ENCODE data around the gene CARD10.
"Not testable (repeated sequence)": the region's sequence is repeated elsewhere in the genome, so short reads cannot be mapped to it uniquely, and the experiment has no call there.

CARD10 gene

DNA sequence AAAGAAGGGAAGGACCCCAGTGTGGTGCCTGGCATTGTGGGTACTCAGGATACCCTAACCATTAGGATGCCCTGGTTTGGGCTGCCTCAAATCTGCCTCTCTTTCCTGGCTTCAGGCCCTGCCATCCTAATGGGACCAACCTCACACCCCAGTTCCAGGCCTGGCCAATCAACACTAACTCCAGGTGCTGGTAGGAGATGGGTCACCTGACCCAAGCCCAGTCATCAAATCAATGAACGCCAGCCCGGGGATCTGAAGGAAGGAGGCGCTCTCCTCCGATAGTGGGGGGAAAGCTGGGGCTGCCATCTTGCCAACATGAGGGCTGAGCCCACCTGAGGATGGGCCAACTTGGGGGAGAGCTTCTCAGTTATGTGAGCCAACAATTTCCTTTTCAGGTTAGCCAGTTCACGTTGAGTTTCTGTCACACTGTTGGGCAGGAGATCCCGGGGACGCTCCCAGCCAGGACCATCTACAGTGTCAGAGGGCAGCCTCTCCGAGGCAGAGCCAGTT, 45.7 kb downstream of the CARD10 start:
- no peaks in the 10 kb centered on the region for H3K27me3 ChIP-seq (ENCODE audit: insufficient read depth, insufficient read length)
- no peaks in the 10 kb centered on the region for H3K36me3 ChIP-seq (ENCODE audit: insufficient read depth, insufficient read length, low read length)
- TF ChIP-seq SUZ12 (IDR thresholded peaks at IDR 0.05; ENCODE audit: extremely low read depth, insufficient read depth, insufficient read length) = no peak
- TF ChIP-seq YY1 (IDR thresholded peaks at IDR 0.05; ENCODE audit: insufficient read depth, insufficient read length) = no peak
- no peak for TF ChIP-seq ZNF274 (IDR thresholded peaks at IDR 0.05; ENCODE audit: low read depth, low read length)
- DNase-seq (ENCODE audit: low read depth, low spot score) = no peak
- H3K4me1 ChIP-seq (ENCODE audit: insufficient read depth, insufficient read length) = peaks cover 7% of the 10 kb centered on the region
- no peak overlapping the region for H3K4me3 ChIP-seq (ENCODE audit: insufficient read length, low read depth)
- H3K9ac ChIP-seq (ENCODE audit: insufficient read length, low read depth) = no peak overlapping the region
- H3K9me3 ChIP-seq (ENCODE audit: insufficient read depth, low read length) = no peaks in the 10 kb centered on the region

DNA sequence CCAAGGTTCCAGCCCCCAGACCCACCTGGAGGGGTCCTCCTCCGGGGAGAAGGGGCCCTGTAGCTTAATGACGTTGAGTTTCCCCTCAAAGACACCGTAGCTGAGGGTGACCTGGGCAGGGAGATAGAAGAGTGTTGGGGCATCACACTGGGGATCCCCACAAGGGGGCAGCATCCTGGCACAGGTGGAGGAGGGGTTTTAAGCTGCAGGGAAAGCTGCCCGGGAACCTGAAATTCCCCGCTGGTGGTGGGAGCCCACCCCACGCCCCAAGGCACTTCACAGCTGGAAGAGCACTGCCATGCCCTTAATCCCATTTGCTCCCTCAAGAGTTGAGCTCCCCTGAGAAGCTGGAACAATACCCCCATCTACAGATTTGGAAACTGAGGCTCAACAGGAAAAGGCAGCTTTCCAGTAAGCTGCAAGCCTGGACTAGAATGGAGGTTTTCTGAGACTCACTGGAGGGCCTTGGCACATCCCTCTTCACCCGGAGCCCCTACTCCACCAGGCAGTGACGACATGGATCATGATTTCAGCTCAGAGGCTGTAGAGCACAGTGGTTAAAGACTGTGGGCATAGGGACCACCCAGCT, 46.7 kb downstream of the CARD10 start:
- no peak for TF ChIP-seq YY1 (IDR thresholded peaks at IDR 0.05; ENCODE audit: insufficient read depth, insufficient read length)
- no peak for TF ChIP-seq ZNF274 (IDR thresholded peaks at IDR 0.05; ENCODE audit: low read depth, low read length)
- TF ChIP-seq SUZ12 (IDR thresholded peaks at IDR 0.05; ENCODE audit: extremely low read depth, insufficient read depth, insufficient read length) = no peak
- Histone ChIP-seq H3K4me3 (ENCODE audit: insufficient read length, low read depth) (no peak overlapping the region), H3K36me3 (ENCODE audit: insufficient read depth, insufficient read length, low read length) (no peaks in the 10 kb centered on the region), H3K9ac (ENCODE audit: insufficient read length, low read depth) (no peak overlapping the region), H3K4me1 (ENCODE audit: insufficient read depth, insufficient read length) (peaks cover 7% of the 10 kb centered on the region), H3K27me3 (ENCODE audit: insufficient read depth, insufficient read length) (no peaks in the 10 kb centered on the region), H3K9me3 (ENCODE audit: insufficient read depth, low read length) (no peaks in the 10 kb centered on the region)
- DNase-seq (ENCODE audit: low read depth, low spot score) = no peak

DNA sequence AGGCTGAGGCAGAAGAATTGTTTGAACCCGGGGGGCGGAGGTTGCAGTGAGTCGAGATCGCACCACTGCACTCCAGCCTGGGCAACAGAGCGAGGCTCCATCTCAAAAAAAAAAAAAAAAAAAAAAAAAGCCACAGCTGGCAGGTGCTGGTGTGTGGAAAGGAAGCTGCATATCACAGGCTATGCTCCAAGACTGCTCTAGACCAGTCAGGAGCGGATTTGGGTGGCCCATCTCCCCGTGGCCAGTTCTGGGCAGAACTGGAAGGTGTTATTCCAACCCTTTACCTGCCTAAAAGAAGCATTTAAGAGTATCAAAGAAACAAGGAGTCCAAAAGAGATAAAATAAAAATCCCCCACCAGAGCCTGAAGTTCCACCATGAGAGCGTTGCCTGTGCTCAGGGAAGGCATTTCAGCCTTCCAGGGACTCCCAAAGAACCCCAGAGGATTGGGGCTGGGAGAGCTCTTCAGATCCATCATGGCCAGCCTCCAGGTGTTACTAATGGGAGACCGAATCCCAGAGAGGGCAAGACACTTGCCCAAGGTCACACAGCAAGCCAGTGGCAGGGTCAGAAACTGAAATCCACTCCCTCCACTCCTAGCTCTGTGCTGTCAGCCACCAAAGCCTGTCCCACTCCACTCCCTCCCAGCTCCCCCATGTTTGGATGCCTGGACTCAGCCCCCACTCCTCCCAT, 47.3 kb downstream of the CARD10 start:
- Histone ChIP-seq H3K4me3 (ENCODE audit: insufficient read length, low read depth) (no peak overlapping the region), H3K9me3 (ENCODE audit: insufficient read depth, low read length) (no peaks in the 10 kb centered on the region), H3K4me1 (ENCODE audit: insufficient read depth, insufficient read length) (peaks cover 7% of the 10 kb centered on the region), H3K9ac (ENCODE audit: insufficient read length, low read depth) (no peak overlapping the region), H3K36me3 (ENCODE audit: insufficient read depth, insufficient read length, low read length) (no peaks in the 10 kb centered on the region), H3K27me3 (ENCODE audit: insufficient read depth, insufficient read length) (no peaks in the 10 kb centered on the region)
- DNase-seq (ENCODE audit: low read depth, low spot score) = no peak
- TF ChIP-seq YY1 (IDR thresholded peaks at IDR 0.05; ENCODE audit: insufficient read depth, insufficient read length) = no peak

DNA sequence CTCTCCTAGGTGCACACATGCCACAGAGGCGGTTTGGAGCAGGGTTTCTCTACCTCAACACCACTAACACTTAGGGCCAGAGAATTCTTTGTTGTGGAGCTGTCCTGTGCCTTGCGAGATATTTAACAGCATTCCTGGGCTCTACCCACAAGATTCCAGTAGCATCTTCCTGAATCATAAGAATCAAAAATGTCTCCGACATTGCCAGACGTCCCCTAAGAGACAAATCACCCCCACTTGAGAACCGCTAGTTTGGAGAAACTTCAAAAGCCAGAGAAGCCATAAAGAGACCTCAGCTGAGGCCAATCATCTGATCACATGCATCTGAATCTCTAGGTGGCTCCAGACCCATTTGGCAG, 49.1 kb downstream of the CARD10 start:
- Histone ChIP-seq H3K4me3 (ENCODE audit: insufficient read length, low read depth) (no peak overlapping the region), H3K9ac (ENCODE audit: insufficient read length, low read depth) (no peak overlapping the region), H3K4me1 (ENCODE audit: insufficient read depth, insufficient read length) (peaks cover 7% of the 10 kb centered on the region), H3K27me3 (ENCODE audit: insufficient read depth, insufficient read length) (no peaks in the 10 kb centered on the region), H3K36me3 (ENCODE audit: insufficient read depth, insufficient read length, low read length) (no peaks in the 10 kb centered on the region), H3K9me3 (ENCODE audit: insufficient read depth, low read length) (no peaks in the 10 kb centered on the region)
- no peak for TF ChIP-seq SUZ12 (IDR thresholded peaks at IDR 0.05; ENCODE audit: extremely low read depth, insufficient read depth, insufficient read length)
- TF ChIP-seq YY1 (IDR thresholded peaks at IDR 0.05; ENCODE audit: insufficient read depth, insufficient read length) = no peak
- TF ChIP-seq ZNF274 (IDR thresholded peaks at IDR 0.05; ENCODE audit: low read depth, low read length) = no peak
- DNase-seq (ENCODE audit: low read depth, low spot score) = no peak

DNA sequence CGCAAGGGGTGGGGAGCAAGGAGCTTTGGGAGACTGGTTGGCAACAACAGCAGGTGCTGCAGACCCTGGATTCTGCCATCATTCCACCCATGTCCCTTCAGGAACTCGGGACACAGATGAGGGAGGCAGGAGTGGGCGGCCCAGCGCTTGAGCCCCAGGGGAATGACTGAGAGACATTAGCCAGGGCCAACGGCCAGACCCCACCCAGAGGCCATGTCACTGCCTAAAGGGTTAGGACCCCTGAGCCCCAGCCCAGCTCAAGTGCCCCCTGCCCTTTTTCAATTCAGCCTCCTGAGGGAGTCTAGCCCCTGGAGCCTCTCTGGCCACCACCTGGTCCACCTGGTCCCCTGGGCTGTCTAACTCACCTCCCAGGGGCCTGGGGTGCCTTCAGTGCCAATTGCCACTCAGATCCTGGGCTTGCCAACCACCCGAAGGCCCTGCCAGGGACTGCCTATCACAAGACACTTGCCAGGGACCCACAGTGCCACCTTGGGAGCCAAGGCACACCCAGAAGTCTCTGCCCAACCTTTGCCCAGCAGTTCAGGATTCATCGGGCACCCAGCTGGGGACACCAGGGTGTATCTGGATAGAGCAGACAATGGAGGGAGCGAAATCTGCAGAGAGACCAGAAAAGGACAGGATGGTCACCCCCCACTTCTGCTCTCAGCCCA, 49.7 kb downstream of the CARD10 start:
- TF ChIP-seq SUZ12 (IDR thresholded peaks at IDR 0.05; ENCODE audit: extremely low read depth, insufficient read depth, insufficient read length) = no peak
- TF ChIP-seq ZNF274 (IDR thresholded peaks at IDR 0.05; ENCODE audit: low read depth, low read length) = no peak
- TF ChIP-seq YY1 (IDR thresholded peaks at IDR 0.05; ENCODE audit: insufficient read depth, insufficient read length) = no peak
- H3K9ac ChIP-seq (ENCODE audit: insufficient read length, low read depth) = no peak overlapping the region

DNA sequence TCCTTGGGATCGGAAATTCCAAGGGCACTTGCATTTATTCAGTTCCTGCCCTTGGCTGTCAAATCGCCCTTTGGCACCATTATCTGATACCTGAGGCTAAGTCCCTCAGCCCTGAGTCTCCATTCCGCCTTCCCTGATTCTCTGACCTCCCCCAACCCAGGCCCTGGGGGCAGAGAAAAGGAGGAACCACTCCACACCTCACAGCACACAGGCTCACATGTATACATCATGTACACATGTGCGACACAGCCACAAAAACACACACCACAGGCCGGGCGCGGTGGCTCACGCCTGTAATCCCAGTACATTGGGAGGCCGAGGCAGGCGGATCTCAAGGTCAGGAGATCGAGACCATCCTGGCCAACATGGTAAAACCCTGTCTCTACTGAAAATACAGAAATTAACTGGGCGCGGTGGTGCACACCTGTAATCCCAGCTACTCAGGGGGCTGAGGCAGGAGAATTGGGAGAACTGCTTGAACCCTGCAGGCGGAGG, 51.0 kb downstream of the CARD10 start:
- H3K36me3 ChIP-seq (ENCODE audit: insufficient read depth, insufficient read length, low read length) = not testable (repeated sequence)

More for the DNA sequence above, 49.7 kb downstream of the CARD10 start:
- DNase-seq (ENCODE audit: low read depth, low spot score) = no peak
- peaks cover 7% of the 10 kb centered on the region for H3K4me1 ChIP-seq (ENCODE audit: insufficient read depth, insufficient read length)
- H3K4me3 ChIP-seq (ENCODE audit: insufficient read length, low read depth) = no peak overlapping the region
- H3K9me3 ChIP-seq (ENCODE audit: insufficient read depth, low read length) = no peaks in the 10 kb centered on the region
- H3K36me3 ChIP-seq (ENCODE audit: insufficient read depth, insufficient read length, low read length) = no peaks in the 10 kb centered on the region
- H3K27me3 ChIP-seq (ENCODE audit: insufficient read depth, insufficient read length) = no peaks in the 10 kb centered on the region

DNA sequence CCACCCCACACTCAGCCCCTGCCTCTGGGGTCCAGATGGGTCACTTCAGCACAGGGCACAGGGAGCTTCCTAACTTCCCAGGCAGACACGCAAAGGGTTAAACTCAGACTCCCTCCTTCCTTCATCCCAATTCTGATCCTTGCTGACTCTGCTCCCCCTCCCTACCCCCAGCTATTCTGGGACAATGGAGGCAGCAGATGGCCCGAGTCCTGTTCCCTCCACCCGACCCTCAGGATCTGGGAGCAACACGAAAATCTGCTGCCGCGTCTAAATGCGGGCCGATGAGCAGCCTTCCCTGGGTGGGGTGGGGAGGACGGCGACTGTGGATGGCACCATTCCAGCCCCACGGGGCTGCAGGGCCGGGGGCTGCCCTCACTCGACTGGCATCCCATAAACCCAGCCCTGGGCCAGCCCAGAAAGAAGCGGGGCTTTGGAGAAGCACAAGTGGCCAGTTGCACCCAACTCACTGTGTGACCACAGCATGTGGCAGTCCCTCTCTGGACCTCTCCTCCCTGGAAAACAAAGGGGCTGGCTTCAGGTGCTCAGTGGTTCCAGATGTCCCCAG, 51.7 kb downstream of the CARD10 start:
- TF ChIP-seq ZNF274 (IDR thresholded peaks at IDR 0.05; ENCODE audit: low read depth, low read length) (no peak), SUZ12 (IDR thresholded peaks at IDR 0.05; ENCODE audit: extremely low read depth, insufficient read depth, insufficient read length) (no peak), YY1 (IDR thresholded peaks at IDR 0.05; ENCODE audit: insufficient read depth, insufficient read length) (no peak)
- Histone ChIP-seq H3K4me1 (ENCODE audit: insufficient read depth, insufficient read length) (peaks cover 3% of the 10 kb centered on the region), H3K36me3 (ENCODE audit: insufficient read depth, insufficient read length, low read length) (no peaks in the 10 kb centered on the region), H3K27me3 (ENCODE audit: insufficient read depth, insufficient read length) (no peaks in the 10 kb centered on the region), H3K9me3 (ENCODE audit: insufficient read depth, low read length) (no peaks in the 10 kb centered on the region), H3K4me3 (ENCODE audit: insufficient read length, low read depth) (no peak overlapping the region), H3K9ac (ENCODE audit: insufficient read length, low read depth) (no peak overlapping the region)
- DNase-seq (ENCODE audit: low read depth, low spot score) = no peak

More for the DNA sequence above, 51.0 kb downstream of the CARD10 start:
- not testable (repeated sequence) for H3K27me3 ChIP-seq (ENCODE audit: insufficient read depth, insufficient read length); H3K4me1 ChIP-seq (ENCODE audit: insufficient read depth, insufficient read length); H3K9ac ChIP-seq (ENCODE audit: insufficient read length, low read depth); H3K9me3 ChIP-seq (ENCODE audit: insufficient read depth, low read length); DNase-seq (ENCODE audit: low read depth, low spot score); H3K4me3 ChIP-seq (ENCODE audit: insufficient read length, low read depth)
